RWPE2 (cell line): ENCODE measurements around the gene TTLL4.

Source experiments
- ATAC-seq: fragments of 200-7000 bp; cut with Tn5 transposase; 3 replicates; pipeline ENCODE4 v1.9.1; 2021; ENCODE audit warnings: low read depth
- DNase-seq: peaks from one replicate; pipeline ENCODE4 v3.0.0-alpha.2; 2020; ENCODE audit warnings: low spot score
- H3K27ac ChIP-seq: fragments of 450-650 bp; 2 replicates; pipeline ENCODE4 v1.5.1; 2017; ENCODE audit warnings: mild to moderate bottlenecking; ENCODE audit not compliant: poor library complexity, severe bottlenecking
- H3K27me3 ChIP-seq: fragments of 250-450 bp; sonication (Bioruptor Pico); 2 replicates; pipeline ENCODE4 v1.5.1; 2021; ENCODE audit warnings: mild to moderate bottlenecking, moderate library complexity; ENCODE audit not compliant: insufficient read depth, poor library complexity, severe bottlenecking
- H3K36me3 ChIP-seq: fragments of 250-450 bp; sonication (Bioruptor Pico); 2 replicates; pipeline ENCODE4 v1.5.1; 2020; ENCODE audit warnings: low read depth, mild to moderate bottlenecking, moderate library complexity
- H3K4me1 ChIP-seq: fragments of 250-450 bp; sonication (Bioruptor Pico); 2 replicates; pipeline ENCODE4 v1.5.1; 2021; ENCODE audit warnings: mild to moderate bottlenecking, moderate library complexity; ENCODE audit not compliant: insufficient read depth, poor library complexity, severe bottlenecking
- H3K4me3 ChIP-seq: fragments of 250-450 bp; sonication (Bioruptor Pico); 2 replicates; pipeline ENCODE4 v1.5.1; 2021; ENCODE audit warnings: mild to moderate bottlenecking, moderate library complexity; ENCODE audit not compliant: severe bottlenecking
- H3K9me3 ChIP-seq: fragments of 250-450 bp; sonication (Bioruptor Pico); 2 replicates; pipeline ENCODE4 v1.5.1; 2021; ENCODE audit warnings: mild to moderate bottlenecking, moderate library complexity; ENCODE audit not compliant: severe bottlenecking
- CTCF ChIP-seq: fragments of 450-650 bp; IDR thresholded peaks from one replicate; pipeline ENCODE4 v1.5.1; 2017; ENCODE audit warnings: mild to moderate bottlenecking, moderate library complexity; ENCODE audit not compliant: poor library complexity, severe bottlenecking

Gene TTLL4

GRCh38 chr2:218713922-218714321 lies 3.3 kb downstream of the TTLL4 start:
- ATAC-seq (no peak), DNase-seq (no peak)
- Histone ChIP-seq H3K4me1 (peaks cover 6% of the 10 kb centered on the region), H3K4me3 (no peak overlapping the region), H3K27me3 (no peaks in the 10 kb centered on the region), H3K27ac (no peak overlapping the region), H3K36me3 (peaks cover 36% of the 10 kb centered on the region), H3K9me3 (no peaks in the 10 kb centered on the region)
- no peak for TF ChIP-seq CTCF

GRCh38 chr2:218716070-218716469 lies 5.4 kb downstream of the TTLL4 start:
- no peak for TF ChIP-seq CTCF
- Histone ChIP-seq H3K4me3 (no peak overlapping the region), H3K4me1 (peaks cover 6% of the 10 kb centered on the region), H3K27ac (no peak overlapping the region), H3K9me3 (no peaks in the 10 kb centered on the region), H3K36me3 (peaks cover 40% of the 10 kb centered on the region), H3K27me3 (no peaks in the 10 kb centered on the region)
- ATAC-seq (no peak), DNase-seq (no peak)

- peaks cover 40% of the 10 kb centered on the region for H3K36me3 ChIP-seq
These were observed 6.6 kb downstream of the TTLL4 start for GRCh38 chr2:218717262-218717661.

GRCh38 chr2:218718058-218718457 lies 7.4 kb downstream of the TTLL4 start:
- ATAC-seq, result no peak
- Histone ChIP-seq H3K4me1 (peaks cover 6% of the 10 kb centered on the region), H3K9me3 (no peaks in the 10 kb centered on the region), H3K27me3 (no peaks in the 10 kb centered on the region), H3K36me3 (peaks cover 35% of the 10 kb centered on the region), H3K27ac (no peak overlapping the region), H3K4me3 (no peak overlapping the region)
- TF ChIP-seq CTCF, result no peak
- no peak for DNase-seq

More at GRCh38 chr2:218717262-218717661, 6.6 kb downstream of the TTLL4 start:
- TF ChIP-seq CTCF, result no peak
- DNase-seq (no peak), ATAC-seq (peak; percentile 96)
- no peaks in the 10 kb centered on the region for H3K27me3 ChIP-seq
- no peaks in the 10 kb centered on the region for H3K9me3 ChIP-seq
- H3K4me1 ChIP-seq, result peaks cover 6% of the 10 kb centered on the region
- H3K4me3 ChIP-seq, result no peak overlapping the region
- peak overlapping the region; percentile 2 for H3K27ac ChIP-seq

GRCh38 chr2:218719457-218719856 lies 8.8 kb downstream of the TTLL4 start:
- no peaks in the 10 kb centered on the region for H3K27me3 ChIP-seq
- H3K4me1 ChIP-seq, result peaks cover 6% of the 10 kb centered on the region
- no peak overlapping the region for H3K4me3 ChIP-seq
- no peak overlapping the region for H3K27ac ChIP-seq
- ATAC-seq (no peak), DNase-seq (no peak)
- H3K36me3 ChIP-seq, result peaks cover 30% of the 10 kb centered on the region
- no peaks in the 10 kb centered on the region for H3K9me3 ChIP-seq
- TF ChIP-seq CTCF, result no peak
